ENCODE results near the gene MIA.
"Not testable (repeated sequence)": the region's sequence is repeated elsewhere in the genome, so short reads cannot be mapped to it uniquely, and the experiment has no call there.

Gene MIA

GRCh38 chr19:40777645-40777936, 2.3 kb downstream of the MIA start:
- no peak for DNase-seq (ENCODE audit: low spot score)
- ChIA-PET POLR2A (ENCODE audit: low non-redundant PET) (interaction anchor here (0.6 to 0.8 kb wide), 2 partner anchors 21 to 106 kb away, joined by 3 to 6 read pairs; partner anchors contain the start of gene EGLN2), CTCF (interaction anchor here (0.6 to 1.4 kb wide), 2 partner anchors 143 to 144 kb away, joined by 4 read pairs; no protein-coding TSS in a partner anchor)
- TF ChIP-seq CTCF (conservative IDR thresholded peaks at IDR 0.05; ENCODE audit: low read depth), result no peak
- H3K27ac ChIP-seq, result peak overlapping the region; percentile 97

GRCh38 chr19:40777937-40778705, 2.8 kb downstream of the MIA start, which contains the start of gene RAB4B:
Gene RAB4B (plus strand): TSS chr19:40778247. CDS start chr19:40778376, 129 bp downstream.
- no peak for TF ChIP-seq CTCF (conservative IDR thresholded peaks at IDR 0.05; ENCODE audit: low read depth)
- DNase-seq (ENCODE audit: low spot score), result peak; percentile 96
- CTCF ChIA-PET, result interaction anchor here (0.6 to 1.4 kb wide), 3 partner anchors 10 to 143 kb away, joined by 4 to 5 read pairs (median 4); no protein-coding TSS in a partner anchor
- POLR2A ChIA-PET (ENCODE audit: low non-redundant PET), result interaction anchor here (0.6 to 0.8 kb wide), 2 partner anchors 21 to 106 kb away, joined by 3 to 6 read pairs; partner anchors contain the start of gene EGLN2
- H3K27ac ChIP-seq, result peak within 1 kb of the TSS; percentile 97

GRCh38 chr19:40778706-40779284, 3.5 kb downstream of the MIA start:
- H3K27ac ChIP-seq, result peak overlapping the region; percentile 97
- POLR2A ChIA-PET (ENCODE audit: low non-redundant PET), result no interaction called here

GRCh38 chr19:40780582-40780981, 5.3 kb downstream of the MIA start:
- H3K27ac ChIP-seq, result peak overlapping the region; percentile 19; the same call in 1 of the 2 replicates
- no peak for TF ChIP-seq CTCF (conservative IDR thresholded peaks at IDR 0.05; ENCODE audit: low read depth)
- ChIA-PET CTCF (no interaction called here), POLR2A (ENCODE audit: low non-redundant PET) (no interaction called here)
- no peak for DNase-seq (ENCODE audit: low spot score)

More at GRCh38 chr19:40778706-40779284, 3.5 kb downstream of the MIA start:
- CTCF ChIA-PET, result interaction anchor here (0.8 to 1.2 kb wide), 2 partner anchors 11 to 144 kb away, joined by 3 to 5 read pairs; no protein-coding TSS in a partner anchor
- DNase-seq (ENCODE audit: low spot score), result peak; percentile 16
- no peak for TF ChIP-seq CTCF (conservative IDR thresholded peaks at IDR 0.05; ENCODE audit: low read depth)

GRCh38 chr19:40781140-40781539, 5.8 kb downstream of the MIA start:
- no peak overlapping the region for H3K27ac ChIP-seq
- no peak for DNase-seq (ENCODE audit: low spot score)
- CTCF ChIA-PET, result no interaction called here
- POLR2A ChIA-PET (ENCODE audit: low non-redundant PET), result no interaction called here
- no peak for TF ChIP-seq CTCF (conservative IDR thresholded peaks at IDR 0.05; ENCODE audit: low read depth)

- ChIA-PET CTCF (no interaction called here), POLR2A (ENCODE audit: low non-redundant PET) (no interaction called here)
- DNase-seq (ENCODE audit: low spot score), result no peak
- TF ChIP-seq CTCF (conservative IDR thresholded peaks at IDR 0.05; ENCODE audit: low read depth), result no peak
- H3K27ac ChIP-seq, result 0 out of 2 replicates have a peak overlapping the region, but pooled peaks have one; percentile 5
Measured at GRCh38 chr19:40783711-40784110, 8.4 kb downstream of the MIA start.

GRCh38 chr19:40784146-40784545, 8.8 kb downstream of the MIA start:
- POLR2A ChIA-PET (ENCODE audit: low non-redundant PET); CTCF ChIA-PET; DNase-seq (ENCODE audit: low spot score); H3K27ac ChIP-seq: not testable (repeated sequence)

All from RWPE1 (cell line).